D721Med (cell line): ENCODE data around the gene SLAMF7.

Experiments
- DNase-seq: peaks from one replicate; pipeline ENCODE4 v3.0.0; 2011; ENCODE audit warnings: low spot score; ENCODE audit not compliant: insufficient read length
- FAIRE-seq: peaks from 2 replicates; lab custom pipeline; 2011; peaks lifted over from hg19 to GRCh38; lab: Jason Lieb, UNC
- TF ChIP-seq, protein P1 (sequence below): IDR thresholded peaks from 2 replicates; pipeline ENCODE4 v1.5.1; 2012; ENCODE audit warnings: mild to moderate bottlenecking, control low read depth; ENCODE audit not compliant: insufficient read depth; ENCODE audit errors: missing control alignments

Gene SLAMF7

DNA sequence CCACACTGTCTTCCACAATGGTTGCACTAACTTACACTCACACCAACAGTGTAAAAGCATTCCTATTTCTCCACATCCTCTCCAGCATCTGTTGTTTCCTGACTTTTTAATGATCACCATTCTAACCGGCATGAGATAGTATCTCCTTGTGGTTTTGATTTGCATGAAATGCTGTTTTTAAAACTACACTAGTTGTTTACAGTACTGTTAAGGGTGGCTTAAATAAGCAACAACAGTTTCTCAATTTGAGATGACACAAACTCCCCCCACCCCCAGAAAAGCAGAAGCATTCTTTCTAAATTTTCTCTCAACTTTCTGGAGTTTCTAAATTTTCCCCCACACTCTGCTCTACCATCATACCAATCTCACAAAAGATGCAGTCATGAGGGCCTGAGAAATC, 7.1 kb upstream of the SLAMF7 start:
- no peak for FAIRE-seq
- TF ChIP-seq, protein P1, sequence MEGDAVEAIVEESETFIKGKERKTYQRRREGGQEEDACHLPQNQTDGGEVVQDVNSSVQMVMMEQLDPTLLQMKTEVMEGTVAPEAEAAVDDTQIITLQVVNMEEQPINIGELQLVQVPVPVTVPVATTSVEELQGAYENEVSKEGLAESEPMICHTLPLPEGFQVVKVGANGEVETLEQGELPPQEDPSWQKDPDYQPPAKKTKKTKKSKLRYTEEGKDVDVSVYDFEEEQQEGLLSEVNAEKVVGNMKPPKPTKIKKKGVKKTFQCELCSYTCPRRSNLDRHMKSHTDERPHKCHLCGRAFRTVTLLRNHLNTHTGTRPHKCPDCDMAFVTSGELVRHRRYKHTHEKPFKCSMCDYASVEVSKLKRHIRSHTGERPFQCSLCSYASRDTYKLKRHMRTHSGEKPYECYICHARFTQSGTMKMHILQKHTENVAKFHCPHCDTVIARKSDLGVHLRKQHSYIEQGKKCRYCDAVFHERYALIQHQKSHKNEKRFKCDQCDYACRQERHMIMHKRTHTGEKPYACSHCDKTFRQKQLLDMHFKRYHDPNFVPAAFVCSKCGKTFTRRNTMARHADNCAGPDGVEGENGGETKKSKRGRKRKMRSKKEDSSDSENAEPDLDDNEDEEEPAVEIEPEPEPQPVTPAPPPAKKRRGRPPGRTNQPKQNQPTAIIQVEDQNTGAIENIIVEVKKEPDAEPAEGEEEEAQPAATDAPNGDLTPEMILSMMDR: no peak
- DNase-seq: no peak

DNA sequence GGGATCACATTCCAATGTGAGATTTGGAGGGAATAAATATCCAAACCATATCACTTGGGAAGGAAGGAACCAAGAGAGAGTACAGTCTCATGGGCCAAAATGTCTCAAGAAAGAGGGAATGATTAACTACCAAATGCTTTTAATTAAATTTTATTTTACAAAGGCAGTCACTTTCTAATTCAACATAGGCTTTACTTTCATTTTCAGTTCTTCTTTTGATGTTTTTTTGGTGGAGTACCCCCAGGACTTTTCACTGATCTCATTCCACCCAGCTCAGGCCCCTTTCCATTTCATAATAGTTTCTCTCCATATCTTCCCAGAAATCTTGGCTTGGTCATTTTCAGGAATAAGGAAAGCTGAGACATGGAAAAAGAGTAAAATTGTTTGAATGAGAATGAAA, 5.1 kb upstream of the SLAMF7 start:
- TF ChIP-seq, protein P1: no peak
- no peak for DNase-seq
- FAIRE-seq: no peak

DNA sequence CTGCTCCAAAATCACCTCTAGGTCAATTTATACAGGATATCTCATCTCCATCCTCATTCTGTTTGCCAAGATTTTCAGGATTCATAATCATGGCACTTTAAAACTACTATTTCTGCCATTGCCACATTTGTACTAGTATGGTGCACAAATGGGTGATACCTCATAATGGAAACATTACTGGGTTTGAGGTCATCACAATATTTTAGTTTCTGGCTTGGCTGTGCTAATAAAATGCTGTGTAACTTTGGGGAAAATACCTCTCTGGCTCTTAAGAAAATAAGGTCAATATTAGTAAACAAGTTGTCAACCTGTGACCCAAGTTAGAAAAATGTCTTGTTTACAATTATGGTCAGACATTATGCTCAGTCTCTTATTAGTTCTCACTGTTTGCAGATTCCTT, 4.7 kb upstream of the SLAMF7 start:
- DNase-seq (no peak), FAIRE-seq (no peak)
- TF ChIP-seq, protein P1: no peak

DNA sequence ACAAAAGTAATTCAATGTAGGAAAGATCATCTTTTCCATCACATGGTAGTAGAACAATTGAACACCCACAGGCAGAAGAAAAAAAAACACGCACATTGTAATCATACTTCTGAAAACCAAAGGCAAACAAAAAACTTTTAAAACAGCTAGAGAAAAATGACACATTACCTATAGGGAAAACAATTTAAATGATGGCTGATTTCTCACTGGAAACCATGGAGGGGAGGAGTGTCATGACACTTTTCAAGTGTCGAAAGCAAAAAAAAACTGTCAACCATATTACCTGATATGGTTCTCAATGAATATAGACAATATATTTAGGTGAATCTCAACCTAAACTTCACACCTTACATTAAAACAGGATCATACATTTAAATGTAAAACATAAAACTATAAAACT, 776 bp upstream of the SLAMF7 start:
- TF ChIP-seq, protein P1: no peak
- DNase-seq (no peak), FAIRE-seq (no peak)

DNA sequence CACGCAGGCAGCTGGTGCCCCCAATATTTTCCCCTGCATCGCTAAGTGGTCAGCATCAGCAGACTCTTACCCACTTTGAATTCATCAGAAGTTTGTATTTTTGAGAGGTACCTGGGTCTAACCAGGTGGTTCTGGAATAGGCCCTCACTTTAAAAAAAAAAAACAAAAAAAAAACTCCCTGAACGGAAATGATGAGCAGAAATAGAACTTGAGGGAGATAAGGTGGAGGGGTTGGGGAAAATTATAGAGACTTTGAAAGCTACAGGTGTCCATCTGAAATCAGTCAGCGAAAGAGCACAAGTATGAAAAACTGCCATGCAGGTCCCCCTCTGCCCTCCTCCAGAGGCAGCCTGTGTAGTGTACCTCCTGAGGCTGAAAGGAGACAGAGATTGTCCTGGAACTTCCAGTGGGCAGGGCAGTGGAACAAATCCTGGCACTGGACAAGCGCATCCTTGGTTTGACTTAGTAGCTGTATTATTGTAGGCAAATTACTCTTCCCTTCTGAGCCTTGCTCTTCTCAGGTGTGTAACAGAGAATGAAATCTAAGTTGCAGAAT, 1.2 kb downstream of the SLAMF7 start:
- FAIRE-seq (no peak), DNase-seq (no peak)
- TF ChIP-seq, protein P1: no peak

DNA sequence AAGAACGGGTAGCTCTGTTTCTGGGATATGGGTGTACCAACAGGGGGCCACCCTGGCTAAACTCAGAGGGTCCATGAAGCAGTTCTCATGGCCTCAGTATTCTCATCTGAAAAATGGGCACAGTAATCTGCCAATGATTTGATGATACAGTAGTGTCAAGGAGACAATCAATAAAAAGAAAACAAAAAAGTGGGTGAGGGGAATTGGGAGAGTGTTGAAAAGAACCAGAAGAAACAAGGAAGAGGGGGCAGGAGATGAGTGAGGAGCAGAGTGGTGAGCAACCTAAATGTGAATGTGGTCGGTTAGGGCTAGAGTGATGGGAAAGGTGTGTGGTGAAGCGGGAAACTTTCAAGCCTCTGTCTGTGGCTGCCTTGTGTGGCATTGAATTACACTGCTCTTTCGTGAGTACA, 2.0 kb downstream of the SLAMF7 start:
- DNase-seq (no peak), FAIRE-seq (no peak)

More for the DNA sequence above, 2.0 kb downstream of the SLAMF7 start:
- TF ChIP-seq, protein P1: no peak
